ENCODE measurements around the gene OSR1. TPM values are rescaled to one million over a fixed set of nuclear protein-coding genes. Genes with fewer than 3 reads are reported as not detected.
"Not testable (repeated sequence)": the region's sequence is repeated elsewhere in the genome, so short reads cannot be mapped to it uniquely, and the experiment has no call there.

Gene OSR1
- total RNA-seq, 1 donor from 2014 or later = not detected

- intact Hi-C loops (cut with micrococcal nuclease) = loop anchor here (5.0 kb wide), 2 partner anchors 125 to 1475 kb away; partner anchors contain the start of gene LDAH
Measured at GRCh38 chr2:19346983-19347618, 11.3 kb downstream of the OSR1 start.

DNA sequence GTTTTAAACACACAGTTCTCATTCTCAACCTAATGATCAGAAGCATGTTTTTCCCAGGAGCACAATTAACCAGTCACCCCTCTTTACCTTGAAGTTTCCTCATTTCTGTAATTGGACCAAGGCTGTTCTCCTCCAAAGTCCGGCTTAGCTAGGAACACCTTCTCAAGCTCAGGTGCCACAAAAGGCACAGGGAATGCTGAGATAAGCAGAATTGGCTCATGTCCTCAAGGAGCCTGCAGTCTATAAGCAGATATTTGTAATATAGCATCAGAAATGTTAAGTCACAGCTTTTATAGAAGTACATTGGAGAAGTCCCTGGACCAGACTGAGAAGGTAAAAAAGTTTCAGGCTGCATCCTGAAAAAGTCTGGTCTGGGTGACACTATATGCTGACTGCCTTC is 20.7 kb downstream of the OSR1 start:
- intact Hi-C loops (cut with micrococcal nuclease) = no loop called here

DNA sequence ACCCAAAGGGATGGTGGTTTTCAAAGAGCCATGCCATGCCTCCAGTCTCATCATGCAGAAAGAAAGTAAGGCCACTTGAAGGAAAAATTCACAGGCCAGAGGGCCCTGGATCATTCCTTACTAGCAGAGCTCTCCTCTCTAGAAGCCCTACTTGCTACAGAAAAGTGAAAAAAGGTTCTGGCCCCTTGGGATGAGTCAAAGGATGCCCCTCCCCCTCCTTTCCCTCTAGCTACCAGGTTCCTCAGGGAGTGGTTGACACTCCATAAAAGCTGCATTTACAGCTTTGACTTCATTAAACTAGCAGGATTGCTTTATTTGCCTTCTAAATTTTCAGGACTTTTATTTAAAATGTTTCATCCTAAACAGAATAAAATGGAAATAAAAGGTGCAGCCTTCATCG is 21.2 kb downstream of the OSR1 start:
- intact Hi-C loops (cut with micrococcal nuclease) = no loop called here

DNA sequence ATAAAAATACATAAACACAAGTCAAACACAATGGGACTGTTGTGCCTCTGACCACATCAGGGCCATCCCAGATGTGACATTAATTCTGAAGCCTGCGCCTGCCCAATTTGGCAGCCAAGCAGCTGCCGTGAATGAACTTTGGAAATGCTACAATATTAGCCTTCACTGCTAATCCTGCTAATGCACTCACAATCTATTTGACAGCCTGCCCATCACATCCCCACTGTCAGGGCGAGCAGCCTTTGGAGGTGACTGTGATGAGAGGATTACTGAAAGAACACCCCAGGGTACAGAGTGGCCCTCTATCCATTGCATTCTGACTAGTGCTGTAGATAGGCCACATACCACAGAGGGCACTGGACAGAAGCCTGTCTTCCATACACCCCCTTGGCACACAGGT is 21.6 kb downstream of the OSR1 start:
- intact Hi-C loops (cut with micrococcal nuclease) = no loop called here

DNA sequence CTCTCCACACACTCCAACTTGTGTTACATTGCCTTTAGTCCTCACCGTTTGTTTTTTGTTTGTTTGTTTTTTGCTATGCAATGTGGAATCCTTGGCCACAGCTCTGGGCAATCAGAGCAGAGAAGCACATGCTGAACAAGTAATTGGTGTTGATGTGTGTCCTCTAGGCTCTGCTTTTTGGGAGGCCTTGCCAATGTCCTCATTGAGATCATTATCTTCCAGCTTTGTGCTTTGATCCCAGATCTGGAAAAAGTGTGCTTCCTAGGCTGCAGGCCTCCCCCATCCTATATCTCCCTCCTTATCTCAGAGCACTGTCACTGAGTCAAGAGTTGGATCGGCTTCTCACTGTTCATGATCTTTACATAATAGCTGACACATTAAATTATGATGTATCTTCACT is 25.9 kb downstream of the OSR1 start:
- intact Hi-C loops (cut with micrococcal nuclease) = no loop called here

- intact Hi-C loops (cut with micrococcal nuclease) = no loop called here
Measured at GRCh38 chr2:19331450-19331849, 27.0 kb downstream of the OSR1 start.

DNA sequence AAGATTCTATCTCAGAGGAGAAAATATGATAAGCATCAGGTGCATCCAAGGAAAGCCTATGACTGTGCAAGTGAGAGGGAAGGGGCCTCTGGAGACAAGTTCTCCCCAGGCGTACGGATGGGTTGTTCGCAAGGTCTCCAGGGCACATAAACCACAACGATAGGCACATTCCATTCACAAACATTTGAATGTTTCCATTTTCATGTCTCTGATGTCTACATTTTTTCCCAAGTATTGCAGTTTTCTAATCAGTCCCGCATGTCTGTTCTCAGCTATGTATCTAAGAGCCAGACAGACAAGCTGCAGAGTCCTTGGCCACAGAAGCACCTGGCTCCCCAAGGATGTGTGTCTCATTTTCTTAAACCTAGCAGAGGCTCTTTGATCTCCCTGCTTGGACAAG is 28.0 kb downstream of the OSR1 start:
- intact Hi-C loops (cut with micrococcal nuclease) = no loop called here

DNA sequence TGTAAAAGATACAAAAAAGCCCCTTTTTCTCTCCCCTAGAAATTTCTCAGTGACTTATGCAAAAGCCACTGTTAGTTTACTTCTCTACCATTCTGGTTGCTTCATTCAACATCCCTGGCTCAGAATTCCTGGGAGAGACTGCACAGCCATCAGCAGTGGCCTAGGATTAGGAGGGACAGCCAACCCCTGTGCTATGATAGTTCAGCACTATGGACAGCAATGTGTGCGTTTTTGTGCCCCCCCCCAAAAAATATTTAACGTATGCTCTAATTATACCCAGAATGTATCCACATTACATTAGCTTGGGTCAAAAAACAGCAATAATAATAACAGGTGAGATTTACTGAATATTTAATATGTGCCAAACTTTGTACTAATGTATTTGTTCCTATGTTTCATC is 29.0 kb downstream of the OSR1 start:
- intact Hi-C loops (cut with micrococcal nuclease) = no loop called here

- intact Hi-C loops (cut with micrococcal nuclease) = no loop called here
Measured at GRCh38 chr2:19327496-19327895, 30.9 kb downstream of the OSR1 start.

GRCh38 chr2:19321946-19322345 is 36.5 kb downstream of the OSR1 start:
- intact Hi-C loops (cut with micrococcal nuclease) = no loop called here

GRCh38 chr2:19320813-19321212 is 37.6 kb downstream of the OSR1 start:
- intact Hi-C loops (cut with micrococcal nuclease) = no loop called here

DNA sequence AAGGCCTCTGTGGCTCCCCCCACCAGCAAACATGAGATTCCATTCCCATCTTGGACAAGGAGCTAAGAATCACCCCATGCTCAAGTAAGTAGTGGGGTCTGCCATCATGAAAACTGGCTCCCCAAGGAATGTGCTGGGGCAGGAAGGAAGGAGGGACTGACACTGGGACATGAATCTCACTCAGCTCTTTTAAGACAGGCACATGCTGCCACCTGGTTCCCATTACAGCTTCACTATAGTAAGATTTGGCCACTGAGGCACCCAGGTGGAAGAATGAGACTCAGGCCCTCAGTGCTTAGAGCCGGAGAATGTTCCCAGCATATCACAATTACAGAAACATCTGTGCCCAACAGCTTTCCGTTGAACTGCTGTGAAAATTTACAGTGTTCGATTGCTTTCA is 38.7 kb downstream of the OSR1 start:
- intact Hi-C loops (cut with micrococcal nuclease) = no loop called here

GRCh38 chr2:19319064-19319463 is 39.4 kb downstream of the OSR1 start:
- intact Hi-C loops (cut with micrococcal nuclease) = no loop called here

- intact Hi-C loops (cut with micrococcal nuclease) = no loop called here
Measured at GRCh38 chr2:19313553-19313952, 44.9 kb downstream of the OSR1 start.

DNA sequence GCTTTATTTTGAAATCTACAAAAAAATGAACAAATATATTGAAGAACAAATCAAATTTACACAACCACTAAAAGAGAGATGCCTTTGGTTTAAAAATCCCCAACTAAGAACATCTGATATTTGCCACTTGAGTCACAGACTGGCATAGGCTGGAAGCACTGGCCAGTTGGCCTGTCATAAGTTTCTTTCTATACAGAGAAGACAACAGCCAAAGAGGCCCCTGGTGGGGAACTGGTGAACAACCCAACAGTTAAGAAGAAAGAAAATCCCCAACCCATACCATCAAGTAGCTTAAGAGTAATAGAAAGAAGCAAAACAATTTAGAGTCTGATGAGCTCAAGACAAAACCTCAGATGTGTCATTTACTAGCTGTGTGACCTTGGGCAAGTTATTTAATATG is 45.5 kb downstream of the OSR1 start:
- intact Hi-C loops (cut with micrococcal nuclease) = no loop called here

DNA sequence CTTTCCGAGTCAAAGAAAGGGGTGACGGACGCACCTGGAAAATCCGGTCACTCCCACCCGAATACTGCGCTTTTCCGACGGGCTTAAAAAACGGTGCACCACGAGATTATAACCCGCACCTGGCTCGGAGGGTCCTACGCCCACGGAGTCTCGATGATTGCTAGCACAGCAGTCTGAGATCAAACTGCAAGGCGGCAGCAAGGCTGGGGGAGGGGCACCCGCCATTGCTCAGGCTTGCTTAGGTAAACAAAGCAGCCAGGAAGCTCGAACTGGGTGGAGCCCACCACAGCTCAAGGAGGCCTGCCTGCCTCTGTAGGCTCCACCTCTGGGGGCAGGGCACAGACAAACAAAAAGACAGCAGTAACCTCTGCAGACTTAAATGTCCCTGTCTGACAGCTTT is 52.4 kb downstream of the OSR1 start:
- intact Hi-C loops (cut with micrococcal nuclease) = not testable (repeated sequence)

- intact Hi-C loops (cut with micrococcal nuclease) = not testable (repeated sequence)
Measured at GRCh38 chr2:19305400-19306055, 52.9 kb downstream of the OSR1 start.

DNA sequence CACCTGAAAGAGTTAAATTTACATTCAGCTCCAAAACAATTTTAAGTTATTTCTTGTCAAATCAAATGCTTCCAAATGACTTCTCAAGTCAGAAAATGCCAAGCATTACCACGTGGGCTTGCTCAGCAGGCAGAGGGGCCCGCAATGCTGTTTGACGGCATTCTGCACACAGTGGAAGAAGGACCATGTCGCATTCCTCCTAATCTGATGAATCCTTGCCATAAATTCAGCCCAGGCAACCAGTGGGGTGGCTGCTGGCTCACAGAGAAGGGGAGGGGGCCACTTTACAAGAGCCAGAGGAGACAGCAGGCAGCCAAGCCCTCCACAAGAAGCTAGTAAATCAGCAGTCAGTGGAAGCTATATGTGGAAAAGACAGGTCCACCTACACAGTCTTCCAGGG is 56.7 kb downstream of the OSR1 start:
- intact Hi-C loops (cut with micrococcal nuclease) = no loop called here
